ENCODE data around the gene KIF5B. TPM values are rescaled to one million over a fixed set of nuclear protein-coding genes. Genes with fewer than 3 reads are reported as not detected.

The KIF5B gene
- total RNA-seq, result 43.3 and 49.6 TPM in 2 replicates

DNA sequence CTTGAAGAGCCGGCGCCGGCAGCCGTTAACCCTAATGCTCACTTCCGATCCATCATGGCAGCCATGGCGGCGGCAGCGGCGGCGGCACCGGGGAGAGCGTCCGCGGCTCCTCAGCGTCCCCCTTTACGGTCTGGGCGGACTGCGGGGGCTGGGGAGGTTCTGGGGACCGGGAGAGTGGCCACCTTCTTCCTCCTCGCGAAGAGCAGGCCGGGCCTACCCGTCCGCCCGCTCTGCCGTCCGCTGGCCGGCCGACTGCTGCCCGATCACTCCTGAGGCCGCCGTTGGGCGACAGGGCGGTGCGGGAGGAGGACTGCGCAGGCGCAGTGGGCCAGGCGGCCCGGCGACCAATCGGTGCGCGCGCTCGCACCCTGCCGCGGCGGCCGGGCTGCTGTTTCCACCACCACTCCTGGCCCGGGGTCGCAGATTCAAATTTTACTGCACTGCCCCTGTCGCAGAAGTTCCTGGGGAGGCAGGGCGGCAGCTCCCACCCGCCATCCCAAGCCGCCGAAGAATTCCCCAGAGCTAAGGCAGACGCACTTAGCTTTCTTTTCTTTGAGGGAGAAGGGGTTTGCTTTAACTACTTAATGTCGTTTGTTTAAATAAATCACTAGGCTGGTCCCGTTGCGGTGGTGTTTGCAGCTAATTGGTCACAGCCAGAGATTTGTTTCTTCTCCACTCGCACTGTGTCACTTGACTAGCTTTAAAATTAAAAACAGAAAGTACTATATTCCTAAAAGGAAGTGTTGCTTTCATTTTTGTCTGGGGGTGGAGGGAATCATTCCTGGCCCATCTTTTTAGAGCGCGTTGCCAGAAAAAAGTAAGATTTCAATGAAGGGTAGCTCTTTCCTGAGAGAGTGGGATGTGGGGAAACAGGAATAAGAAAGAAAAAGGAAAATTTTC lies at the start of gene KIF5B:
Gene KIF5B (minus strand): TSS at position 290 of the 900 bp plus-strand sequence. CDS start 452 bp downstream, outside the sequence.

Other genes starting within 250 kb of the KIF5B start
- gene ARHGAP12, start 127.6 kb downstream of the KIF5B start, total RNA-seq, result 12.4 and 16.6 TPM in 2 replicates